Measurements from ENCODE around the gene NETO2. TPM values are rescaled to one million over a fixed set of nuclear protein-coding genes. Genes with fewer than 3 reads are reported as not detected.
"Not testable (repeated sequence)": the region's sequence is repeated elsewhere in the genome, so short reads cannot be mapped to it uniquely, and the experiment has no call there.

Gene NETO2
- total RNA-seq, 1 experiment from 2014 or later = 38.2 TPM

DNA sequence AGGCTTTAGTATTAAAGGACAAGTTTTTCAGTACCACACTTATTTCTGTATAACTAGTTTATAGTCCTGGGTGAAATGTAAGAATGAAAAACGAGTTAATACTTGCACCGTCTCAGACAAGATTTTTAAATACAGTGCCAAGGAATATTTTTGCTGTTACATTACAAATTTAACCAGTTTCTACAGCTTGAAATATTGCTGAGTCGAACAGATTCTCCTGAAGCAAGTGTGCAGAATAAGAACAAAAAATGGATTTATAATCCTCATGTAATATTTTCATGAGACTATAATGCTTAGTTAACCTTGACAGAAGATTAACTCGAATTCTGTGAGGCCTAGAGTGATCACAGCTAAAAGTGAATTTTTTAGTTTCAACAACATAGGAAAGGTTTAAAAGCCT is 3.1 kb downstream of the NETO2 start:
- DNase-seq (ENCODE audit: low read depth, low spot score) (no peak), ATAC-seq (no peak)
- in situ Hi-C loops (cut with HindIII; ENCODE audit: low pct_unique_long_range_greater_than_20kb, low sequenced_read_pairs) = no loop called here
- POLR2A ChIA-PET = no interaction called here
- H3K27ac ChIP-seq (ENCODE audit: low read length) = no peak overlapping the region; the same call in 1 of the 2 replicates
- H3K27me3 ChIP-seq (ENCODE audit: control insufficient read depth, insufficient read depth, low read length) = no peaks in the 10 kb centered on the region
- H3K36me3 ChIP-seq (ENCODE audit: control insufficient read depth, insufficient read depth, low read length) = no peaks in the 10 kb centered on the region
- peaks cover 49% of the 10 kb centered on the region for H3K4me1 ChIP-seq (ENCODE audit: control insufficient read depth, insufficient read depth, low read length)
- TF ChIP-seq POLR2AphosphoS5 (IDR thresholded peaks at IDR 0.05; ENCODE audit: low read depth, low read length) = no peak
- intact Hi-C loops (cut with micrococcal nuclease; ENCODE audit: unreplicated experiment) = loop anchor here (5.0 to 10.0 kb wide), 3 partner anchors 96 to 1027 kb away; partner anchors contain the start of genes ITFG1 and PHKB
- no TSS peak for BruUV-seq (replicated peaks)
- no peaks in the 10 kb centered on the region for H3K9me3 ChIP-seq (ENCODE audit: control insufficient read depth, insufficient read depth, low read depth, low read length)
- CTCF ChIA-PET = interaction anchor here (0.6 kb wide), 1 partner anchor 104 kb away, joined by 3 read pairs; no protein-coding TSS in a partner anchor
- H3K4me3 ChIP-seq (ENCODE audit: low read depth in 2 of 2, low read length in 2 of 2) = no peak overlapping the region

DNA sequence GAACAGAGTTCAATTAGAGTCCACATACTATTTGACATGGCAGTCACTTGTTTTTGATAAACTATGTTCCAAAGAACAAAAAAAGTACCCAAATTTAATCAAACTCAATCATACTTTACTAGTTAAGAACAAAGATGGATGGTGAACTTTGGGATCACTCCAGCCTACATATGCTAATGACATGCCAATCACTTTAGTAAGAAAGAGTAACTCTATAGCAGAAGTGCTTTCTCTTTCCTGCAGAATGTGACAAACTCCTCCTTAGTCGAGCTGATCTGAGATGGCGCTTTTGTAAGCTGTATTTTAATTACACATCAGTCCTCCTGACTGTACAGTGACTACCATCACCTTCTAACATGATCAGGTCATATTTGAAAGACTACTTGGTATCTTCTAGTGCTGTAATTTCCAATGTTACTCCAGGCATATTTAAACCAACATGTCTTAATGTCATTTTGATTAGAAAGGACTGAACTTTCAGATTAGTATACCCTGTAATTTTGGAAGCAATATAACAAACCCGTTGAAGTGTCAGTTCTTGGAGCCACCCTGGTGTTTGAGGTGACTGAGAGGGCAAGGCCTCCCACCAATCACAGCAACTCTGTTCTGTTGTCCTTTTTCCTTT is 4.1 kb downstream of the NETO2 start:
- in situ Hi-C loops (cut with HindIII; ENCODE audit: low pct_unique_long_range_greater_than_20kb, low sequenced_read_pairs) = no loop called here
- ATAC-seq (no peak), DNase-seq (ENCODE audit: low read depth, low spot score) (no peak)
- POLR2A ChIA-PET = no interaction called here
- CTCF ChIA-PET = no interaction called here
- no peak overlapping the region for H3K4me3 ChIP-seq (ENCODE audit: low read depth in 2 of 2, low read length in 2 of 2)
- TF ChIP-seq REST (IDR thresholded peaks at IDR 0.05; ENCODE audit: insufficient read depth in 1 of 2, low read depth in 2 of 2, low read length in 1 of 2) = no peak
- intact Hi-C loops (cut with micrococcal nuclease; ENCODE audit: unreplicated experiment) = loop anchor here (5.0 to 10.0 kb wide), 3 partner anchors 95 to 1028 kb away; partner anchors contain the start of genes ITFG1 and PHKB
- H3K27ac ChIP-seq (ENCODE audit: low read length) = no peak overlapping the region; the same call in 1 of the 2 replicates
- peaks cover 50% of the 10 kb centered on the region for H3K4me1 ChIP-seq (ENCODE audit: control insufficient read depth, insufficient read depth, low read length)
- no peaks in the 10 kb centered on the region for H3K36me3 ChIP-seq (ENCODE audit: control insufficient read depth, insufficient read depth, low read length)
- no TSS peak for BruUV-seq (replicated peaks)
- no peaks in the 10 kb centered on the region for H3K9me3 ChIP-seq (ENCODE audit: control insufficient read depth, insufficient read depth, low read depth, low read length)
- H3K27me3 ChIP-seq (ENCODE audit: control insufficient read depth, insufficient read depth, low read length) = no peaks in the 10 kb centered on the region

- peak overlapping the region; percentile 34; the same call in 1 of the 2 replicates for H3K27ac ChIP-seq (ENCODE audit: low read length)
- H3K4me1 ChIP-seq (ENCODE audit: control insufficient read depth, insufficient read depth, low read length) = peaks cover 50% of the 10 kb centered on the region
- ATAC-seq; BruUV-seq (replicated peaks); DNase-seq (ENCODE audit: low read depth, low spot score); H3K9me3 ChIP-seq (ENCODE audit: control insufficient read depth, insufficient read depth, low read depth, low read length); H3K36me3 ChIP-seq (ENCODE audit: control insufficient read depth, insufficient read depth, low read length); in situ Hi-C loops (cut with HindIII; ENCODE audit: low pct_unique_long_range_greater_than_20kb, low sequenced_read_pairs); POLR2A ChIA-PET; CTCF ChIA-PET; intact Hi-C loops (cut with micrococcal nuclease; ENCODE audit: unreplicated experiment); H3K4me3 ChIP-seq (ENCODE audit: low read depth in 2 of 2, low read length in 2 of 2); H3K27me3 ChIP-seq (ENCODE audit: control insufficient read depth, insufficient read depth, low read length): not testable (repeated sequence)
Observed at GRCh38 chr16:47137925-47138324, 5.8 kb downstream of the NETO2 start.

DNA sequence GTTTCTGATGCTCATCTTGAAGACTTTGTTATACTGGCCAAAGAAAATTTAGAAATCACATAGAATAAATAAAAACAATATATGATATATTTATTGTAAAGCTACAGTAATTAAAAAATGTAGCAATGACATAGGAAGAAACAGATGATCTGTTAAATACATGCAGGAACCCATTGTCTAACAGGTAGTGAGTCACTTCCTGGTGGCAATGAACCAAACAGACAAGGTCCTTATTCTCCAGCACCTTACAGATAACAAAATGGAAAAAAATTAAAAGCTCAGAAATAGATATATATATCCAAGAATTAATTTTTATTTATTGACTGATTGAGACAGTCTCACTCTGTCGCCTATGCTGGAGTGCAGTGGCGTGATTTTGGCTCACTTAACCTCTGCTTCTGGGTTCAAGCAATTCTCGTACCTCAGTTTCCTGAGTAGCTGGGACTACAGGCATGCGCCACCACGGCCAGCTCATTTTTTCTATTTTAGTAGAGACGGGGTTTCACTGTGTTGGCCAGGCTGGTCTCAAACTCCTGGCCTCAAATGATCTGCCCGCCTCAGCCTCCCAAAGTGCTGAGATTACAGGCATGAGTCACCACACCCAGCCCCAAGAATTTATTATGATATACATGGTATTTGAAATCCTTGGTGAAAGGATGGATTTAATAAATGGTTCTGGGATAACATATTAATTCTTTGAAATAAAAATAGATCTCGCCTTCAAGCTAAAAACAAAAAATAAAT is 7.5 kb downstream of the NETO2 start:
- in situ Hi-C loops (cut with HindIII; ENCODE audit: low pct_unique_long_range_greater_than_20kb, low sequenced_read_pairs) = no loop called here
- ChIA-PET POLR2A (no interaction called here), CTCF (no interaction called here)
- TF ChIP-seq TCF7L2 (IDR thresholded peaks at IDR 0.05; ENCODE audit: low read depth, low read length) (no peak), CTCF (IDR thresholded peaks at IDR 0.05) (no peak), POLR2AphosphoS5 (IDR thresholded peaks at IDR 0.05; ENCODE audit: low read depth, low read length) (no peak), REST (IDR thresholded peaks at IDR 0.05; ENCODE audit: insufficient read depth in 1 of 2, low read depth in 2 of 2, low read length in 1 of 2) (no peak), SIN3A (IDR thresholded peaks at IDR 0.05; ENCODE audit: borderline replicate concordance, insufficient read depth, low read depth, low read length) (no peak)
- no peaks in the 10 kb centered on the region for H3K9me3 ChIP-seq (ENCODE audit: control insufficient read depth, insufficient read depth, low read depth, low read length)
- H3K27ac ChIP-seq (ENCODE audit: low read length) = 0 out of 2 replicates have a peak overlapping the region, but pooled peaks have one; percentile 29
- no TSS peak for BruUV-seq (replicated peaks)
- no peaks in the 10 kb centered on the region for H3K27me3 ChIP-seq (ENCODE audit: control insufficient read depth, insufficient read depth, low read length)
- DNase-seq (ENCODE audit: low read depth, low spot score) (no peak), ATAC-seq (no peak; the same call in 1 of the 2 replicates)
- no peak overlapping the region for H3K4me3 ChIP-seq (ENCODE audit: low read depth in 2 of 2, low read length in 2 of 2)
- no peaks in the 10 kb centered on the region for H3K36me3 ChIP-seq (ENCODE audit: control insufficient read depth, insufficient read depth, low read length)
- peaks cover 46% of the 10 kb centered on the region for H3K4me1 ChIP-seq (ENCODE audit: control insufficient read depth, insufficient read depth, low read length)
- intact Hi-C loops (cut with micrococcal nuclease; ENCODE audit: unreplicated experiment) = no loop called here
